HG03460 (cell line): Measurements from ENCODE around the gene NBPF26.
"Not testable (repeated sequence)": the region's sequence is repeated elsewhere in the genome, so short reads cannot be mapped to it uniquely, and the experiment has no call there.

ENCODE experiments used
- ATAC-seq: cut with Tn5 transposase; IDR thresholded peaks from one replicate; pipeline ENCODE4 v1.9.1; 2021; ENCODE audit not compliant: unreplicated experiment

Gene NBPF26

DNA sequence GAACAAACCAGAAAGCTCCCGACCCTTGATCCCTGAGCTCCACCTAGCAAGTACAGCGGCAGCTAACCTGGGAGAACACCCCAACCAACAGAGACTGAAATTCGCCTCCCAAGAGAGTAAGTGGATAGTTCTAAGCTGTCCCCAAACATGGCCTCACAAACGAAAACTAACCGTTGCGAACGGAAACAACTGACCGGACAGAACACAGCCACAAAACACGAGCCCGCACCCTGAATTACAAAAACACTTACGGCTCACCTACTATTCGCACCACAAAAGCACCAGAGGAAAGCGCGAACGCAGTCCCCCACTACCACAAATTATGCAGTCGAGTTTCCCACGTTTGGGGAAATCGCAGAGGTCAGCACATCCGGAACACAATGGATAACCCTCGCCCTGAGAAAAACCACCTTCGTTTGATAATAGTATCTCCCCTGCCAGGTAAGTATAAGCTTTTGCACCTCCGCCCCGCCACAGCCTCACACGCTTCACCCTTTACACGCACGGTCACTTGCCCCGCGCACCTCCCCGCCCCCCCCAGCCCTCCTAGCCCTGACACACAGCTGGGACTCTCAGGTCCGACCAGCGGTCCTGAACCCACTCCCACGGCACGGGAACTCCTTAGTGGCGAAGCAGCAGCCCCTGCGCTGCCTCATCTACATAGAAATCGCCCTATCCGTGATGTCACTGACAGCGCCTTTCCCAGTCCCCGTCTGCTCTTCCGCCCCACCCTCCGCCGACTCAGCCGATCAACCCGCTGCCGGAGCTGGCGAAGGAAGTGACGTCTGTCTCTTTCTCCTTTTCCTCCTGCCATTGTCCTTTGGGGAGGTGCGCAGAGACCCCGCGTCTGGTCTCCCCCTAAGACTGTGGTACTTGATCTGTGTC lies 127.0 kb downstream of the NBPF26 start:
- ATAC-seq, result peak; percentile 93

DNA sequence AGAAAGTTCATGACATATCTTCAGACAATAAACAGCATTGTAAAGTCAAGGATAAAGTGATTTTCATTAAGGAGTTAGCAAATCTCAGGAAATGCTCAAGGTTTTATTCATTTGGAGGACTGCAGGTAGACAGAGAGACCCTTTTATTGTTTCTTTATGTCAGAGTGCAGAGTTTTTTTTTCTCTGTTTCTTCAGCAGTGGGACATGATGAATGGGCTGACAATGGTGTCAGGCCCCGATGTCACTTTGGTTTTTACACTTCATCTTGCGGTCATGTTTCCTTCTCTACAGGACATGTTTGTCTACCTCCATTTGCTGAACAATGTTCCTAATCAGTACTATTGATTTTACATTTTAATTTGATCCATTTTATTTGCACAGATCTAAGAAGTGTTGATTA lies 134.4 kb downstream of the NBPF26 start:
- not testable (repeated sequence) for ATAC-seq

GRCh38 chr1:120859615-120860234 lies 136.0 kb downstream of the NBPF26 start:
- ATAC-seq, result not testable (repeated sequence)

DNA sequence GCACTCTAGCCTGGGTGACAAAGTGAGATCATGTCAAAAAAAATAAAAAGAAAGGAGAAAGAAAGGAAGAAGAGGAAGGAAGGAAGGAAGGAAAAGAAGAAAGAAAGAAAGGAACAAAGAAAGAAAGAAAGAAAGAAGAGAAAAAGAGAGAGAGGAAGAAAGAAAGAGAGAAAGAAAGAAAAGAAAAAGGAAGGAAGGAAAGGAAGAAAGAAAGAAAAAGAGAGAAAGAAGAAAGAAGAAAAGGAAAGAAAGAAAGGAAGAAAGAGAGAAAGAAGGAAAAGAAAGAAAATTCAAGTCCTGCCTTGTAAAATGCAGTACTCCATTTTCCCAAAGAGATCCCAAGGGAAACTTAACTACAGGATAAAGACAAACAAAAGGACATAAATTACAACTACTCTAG lies 154.5 kb downstream of the NBPF26 start:
- not testable (repeated sequence) for ATAC-seq

DNA sequence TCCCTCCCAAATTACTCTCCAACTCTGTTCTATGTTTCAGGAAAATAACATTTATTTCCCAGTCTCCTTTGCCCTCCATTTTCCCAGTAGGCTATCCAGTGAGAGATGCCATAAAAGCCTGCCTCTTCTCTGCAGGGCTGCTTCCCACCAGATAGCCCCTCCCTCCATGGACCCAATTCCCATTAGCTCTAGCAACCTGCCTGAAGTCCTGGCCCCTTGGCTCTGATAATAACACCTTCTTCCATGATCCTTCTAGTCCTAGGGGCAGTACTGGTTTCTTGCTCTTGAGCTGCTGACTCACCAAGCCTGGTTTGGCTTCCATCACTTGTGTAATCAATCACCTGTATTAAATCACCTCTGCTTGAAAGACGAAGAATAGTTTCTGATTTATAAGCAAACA lies 156.3 kb downstream of the NBPF26 start:
- not testable (repeated sequence) for ATAC-seq

- ATAC-seq, result not testable (repeated sequence)
Measured at GRCh38 chr1:120881934-120882333, 158.2 kb downstream of the NBPF26 start.
